Keratinocyte (primary cell): Measurements from ENCODE around the gene PAK2. TPM values are rescaled to one million over a fixed set of nuclear protein-coding genes. Genes with fewer than 3 reads are reported as not detected.

Experiments
- DNase-seq: peaks from one replicate; pipeline ENCODE4 v3.0.0-alpha.2; 2011; ENCODE audit warnings: low read depth, missing footprints, low spot score
- FAIRE-seq: peaks from 2 replicates; lab custom pipeline; 2011; peaks lifted over from hg19 to GRCh38; lab: Jason Lieb, UNC
- H2AFZ ChIP-seq: 2 replicates; pipeline ENCODE4 v1.6.0; 2012; ENCODE audit warnings: low read length, control low read depth, inconsistent platforms; ENCODE audit not compliant: control insufficient read depth
- H3K27ac ChIP-seq: 2 replicates; pipeline ENCODE4 v1.5.1; 2011; ENCODE audit warnings: low read length; ENCODE audit not compliant: control insufficient read depth, insufficient read depth
- H3K27me3 ChIP-seq: 3 replicates; pipeline ENCODE4 v1.6.0; 2011; ENCODE audit warnings: low read length; ENCODE audit not compliant: control insufficient read depth, insufficient read depth; ENCODE audit errors: extremely low read depth
- H3K36me3 ChIP-seq, 2 experiments: 2 replicates in 1 of 2; 3 replicates in 1 of 2; pipeline ENCODE4 v1.5.1; 2011; ENCODE audit warnings: low read length in 2 of 2, mild to moderate bottlenecking in 1 of 2; ENCODE audit not compliant: control insufficient read depth in 2 of 2, insufficient read depth in 2 of 2; ENCODE audit errors: extremely low read depth in 1 of 2
- H3K4me1 ChIP-seq: 3 replicates; pipeline ENCODE4 v1.5.1; 2011; ENCODE audit warnings: low read length; ENCODE audit not compliant: control insufficient read depth, insufficient read depth; ENCODE audit errors: extremely low read depth
- H3K4me2 ChIP-seq: 3 replicates; pipeline ENCODE4 v1.6.0; 2011; ENCODE audit warnings: low read depth, low read length; ENCODE audit not compliant: control insufficient read depth, insufficient read depth; ENCODE audit errors: extremely low read depth
- H3K4me3 ChIP-seq, 3 experiments: fragments of 200-600 bp in 1 of 3; sonication (generic) in 1 of 3; 2 replicates in 2 of 3; 3 replicates in 1 of 3; pipeline ENCODE4 v1.5.1; 2011 to 2016; ENCODE audit warnings: low read length in 3 of 3, mild to moderate bottlenecking in 3 of 3, control low read depth in 2 of 3, inconsistent platforms in 1 of 3, low read depth in 1 of 3, mixed read lengths in 1 of 3, mixed run types in 1 of 3, moderate library complexity in 1 of 3; ENCODE audit not compliant: control insufficient read depth in 2 of 3, insufficient read depth in 2 of 3; ENCODE audit errors: extremely low read depth in 1 of 3
- H3K79me2 ChIP-seq: 2 replicates; pipeline ENCODE4 v1.6.0; 2012; ENCODE audit warnings: low read length; ENCODE audit not compliant: control insufficient read depth, insufficient read depth
- H3K9ac ChIP-seq: 3 replicates; pipeline ENCODE4 v1.6.0; 2011; ENCODE audit warnings: low read length; ENCODE audit not compliant: control insufficient read depth, insufficient read depth; ENCODE audit errors: extremely low read depth
- H3K9me1 ChIP-seq: 3 replicates; pipeline ENCODE4 v1.6.0; 2011; ENCODE audit warnings: low read length; ENCODE audit not compliant: control insufficient read depth, insufficient read depth; ENCODE audit errors: extremely low read depth
- H3K9me3 ChIP-seq: 2 replicates; pipeline ENCODE4 v1.5.1; 2012; ENCODE audit warnings: low read depth, low read length; ENCODE audit not compliant: control insufficient read depth
- H4K20me1 ChIP-seq: 3 replicates; pipeline ENCODE4 v1.6.0; 2011; ENCODE audit warnings: low read length; ENCODE audit not compliant: control insufficient read depth, insufficient read depth; ENCODE audit errors: extremely low read depth
- CTCF ChIP-seq, 3 experiments: IDR thresholded peaks in 1 of 3; conservative IDR thresholded peaks in 1 of 3; optimal IDR thresholded peaks in 1 of 3; 2 replicates in 2 of 3; 3 replicates in 1 of 3; pipeline versions ENCODE3 to v1.5.1; 2011; ENCODE audit warnings: low read length in 3 of 3, mild to moderate bottlenecking in 3 of 3, moderate library complexity in 2 of 3, control low read depth in 1 of 3, inconsistent platforms in 1 of 3; ENCODE audit not compliant: insufficient read depth in 2 of 3; ENCODE audit errors: extremely low read depth in 1 of 3
- EZH2 ChIP-seq: IDR thresholded peaks from one replicate; pipeline ENCODE4 v1.6.1; 2012; ENCODE audit warnings: inconsistent platforms, mild to moderate bottlenecking, low read length, moderate library complexity
- dilution Hi-C: fragments of 300-500 bp; cut with MboI; formaldehyde crosslinking; loops from one replicate; pipeline ENCODE4 v1.7.0; 2020; ENCODE audit warnings: low sequenced_read_pairs; ENCODE audit not compliant: extremely low pct_ligation_motif_present
- polyA plus RNA-seq, 5 experiments: library from polyadenylated mRNA; depleted of rRNA in 3 of 5; stranded (reverse) in 3 of 5; stranded (forward) in 1 of 5; unstranded in 1 of 5; fragments of >200 nt; gene quantifications; 1 replicate in 1 of 5; 2 replicates in 3 of 5; 3 replicates in 1 of 5; pipeline versions ENCODE4 v1.2.1 to v1.2.3, GENCODE V29; 2011 to 2012; ENCODE audit warnings: missing spikeins in 2 of 5, low read depth in 1 of 5, low replicate concordance in 1 of 5

Gene PAK2
- polyA plus RNA-seq, 1 donor (not counting 4 experiments of a cell fraction or from before 2014, with no cell fraction given), result 52.3 TPM

- no peaks in the 10 kb centered on the region for H3K27me3 ChIP-seq
- FAIRE-seq (no peak), DNase-seq (no peak)
- H2AFZ ChIP-seq, result no peak overlapping the region
- H4K20me1 ChIP-seq, result no peaks in the 10 kb centered on the region
- H3K4me2 ChIP-seq, result no peak overlapping the region
- dilution Hi-C loops, result no loop called here
- no peak overlapping the region for H3K27ac ChIP-seq
- TF ChIP-seq EZH2, result no peak
- no peak for TF ChIP-seq CTCF (optimal IDR thresholded peaks at IDR 0.05 in 1 of 3, IDR thresholded peaks at IDR 0.05 in 1 of 3, conservative IDR thresholded peaks at IDR 0.05 in 1 of 3; ENCODE audit: extremely low read depth in 1 of 3, insufficient read depth in 2 of 3, low read length in 3 of 3)
- peaks cover 5% of the 10 kb centered on the region for H3K79me2 ChIP-seq
- H3K36me3 ChIP-seq, result peaks cover 1 to 10% of the 10 kb centered on the region in 2 experiments
- no peaks in the 10 kb centered on the region for H3K4me1 ChIP-seq
- H3K9me3 ChIP-seq, result no peaks in the 10 kb centered on the region
- no peaks in the 10 kb centered on the region for H3K9me1 ChIP-seq
- H3K4me3 ChIP-seq, result no peak overlapping the region
- H3K9ac ChIP-seq, result no peak overlapping the region
Observed at GRCh38 chr3:196721097-196721496, 18.6 kb upstream of the PAK2 start.

GRCh38 chr3:196726788-196727675 lies 12.6 kb upstream of the PAK2 start:
- H3K4me2 ChIP-seq, result no peak overlapping the region
- H3K9me3 ChIP-seq, result no peaks in the 10 kb centered on the region
- dilution Hi-C loops, result no loop called here
- no peak overlapping the region for H2AFZ ChIP-seq
- DNase-seq, result no peak
- H3K27me3 ChIP-seq, result no peaks in the 10 kb centered on the region
- H4K20me1 ChIP-seq, result no peaks in the 10 kb centered on the region
- H3K4me1 ChIP-seq, result no peaks in the 10 kb centered on the region
- H3K4me3 ChIP-seq, result no peak overlapping the region
- H3K9ac ChIP-seq, result no peak overlapping the region
- peaks cover 0 to 6% of the 10 kb centered on the region in 2 experiments for H3K36me3 ChIP-seq
- H3K27ac ChIP-seq, result no peak overlapping the region
- TF ChIP-seq EZH2 (no peak), CTCF (optimal IDR thresholded peaks at IDR 0.05 in 1 of 3, IDR thresholded peaks at IDR 0.05 in 1 of 3, conservative IDR thresholded peaks at IDR 0.05 in 1 of 3; ENCODE audit: extremely low read depth in 1 of 3, insufficient read depth in 2 of 3, low read length in 3 of 3) (no peak)
- H3K9me1 ChIP-seq, result no peaks in the 10 kb centered on the region
- peak; percentile 63 for FAIRE-seq
- H3K79me2 ChIP-seq, result no peaks in the 10 kb centered on the region
